Subcutaneous adipose tissue (tissue), 4 donors: ENCODE measurements around the gene RASGRF2. TPM values are rescaled to one million over a fixed set of nuclear protein-coding genes. Genes with fewer than 3 reads are reported as not detected.

Source experiments
- CTCF ChIP-seq: fragments of 450-650 bp; IDR thresholded peaks from one replicate; pipeline ENCODE4 v1.5.1; 2016; ENCODE audit warnings: low read depth, mild to moderate bottlenecking, control low read depth, antibody characterized with exemption, moderate library complexity
- total RNA-seq, 4 donors: library from RNA; depleted of rRNA; stranded (reverse); fragments of >200 nt; gene quantifications; one replicate each; pipeline ENCODE4 v1.1.0, GENCODE V29; 2016

Gene RASGRF2
- total RNA-seq, 4 donors from 2014 or later = 6.6 to 34.9 (median 20.2) TPM

- no peak for TF ChIP-seq CTCF
Measured at GRCh38 chr5:81245871-81246235, 285.7 kb downstream of the RASGRF2 start.

GRCh38 chr5:81246697-81247096, 286.5 kb downstream of the RASGRF2 start:
- no peak for TF ChIP-seq CTCF

DNA sequence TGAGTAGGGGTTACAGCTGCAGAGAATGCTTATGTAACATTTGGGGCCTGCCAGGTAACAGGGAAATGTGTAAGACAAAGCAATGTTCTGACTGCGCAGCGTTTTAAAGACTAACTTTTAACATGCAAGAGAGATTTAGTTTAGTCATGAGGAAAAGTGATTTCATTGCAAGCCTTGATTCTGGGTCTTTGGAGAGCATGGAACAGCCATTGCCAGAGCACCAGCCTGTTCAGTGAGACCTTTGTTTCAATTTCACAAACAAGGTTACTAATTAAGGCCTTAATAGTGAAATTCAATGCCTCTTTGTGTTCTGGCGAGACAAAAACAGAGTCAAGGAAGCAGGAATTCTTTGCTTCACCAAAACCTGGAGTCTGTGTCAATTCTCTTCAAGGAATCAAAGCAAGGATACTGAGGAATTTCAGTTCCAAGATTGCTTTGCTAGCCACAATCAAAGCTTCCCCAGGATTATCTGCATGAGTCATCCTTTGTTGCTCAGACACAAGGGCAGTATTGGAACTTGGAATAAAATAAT, 287.3 kb downstream of the RASGRF2 start:
- TF ChIP-seq CTCF = no peak

- no peak for TF ChIP-seq CTCF
Measured at GRCh38 chr5:81249240-81249639, 289.1 kb downstream of the RASGRF2 start.

DNA sequence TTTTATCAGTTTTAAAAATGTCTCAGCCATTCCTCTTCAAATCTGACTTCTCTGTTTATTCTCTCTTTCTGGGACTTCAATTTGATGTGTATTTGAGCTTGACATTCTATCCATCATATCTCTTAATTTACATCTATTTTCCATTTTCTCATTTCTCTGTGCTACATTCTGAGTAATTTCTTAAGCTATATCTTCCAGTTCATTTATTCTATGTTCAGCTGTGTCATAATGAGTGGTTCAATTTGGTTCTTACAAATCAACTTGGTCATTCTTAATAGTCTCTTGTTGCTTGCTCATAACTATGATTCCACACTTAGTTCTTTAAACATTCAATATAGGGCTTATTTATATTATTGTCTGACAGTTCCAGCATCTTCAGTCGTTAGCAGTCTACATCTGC, 289.8 kb downstream of the RASGRF2 start:
- TF ChIP-seq CTCF = no peak

DNA sequence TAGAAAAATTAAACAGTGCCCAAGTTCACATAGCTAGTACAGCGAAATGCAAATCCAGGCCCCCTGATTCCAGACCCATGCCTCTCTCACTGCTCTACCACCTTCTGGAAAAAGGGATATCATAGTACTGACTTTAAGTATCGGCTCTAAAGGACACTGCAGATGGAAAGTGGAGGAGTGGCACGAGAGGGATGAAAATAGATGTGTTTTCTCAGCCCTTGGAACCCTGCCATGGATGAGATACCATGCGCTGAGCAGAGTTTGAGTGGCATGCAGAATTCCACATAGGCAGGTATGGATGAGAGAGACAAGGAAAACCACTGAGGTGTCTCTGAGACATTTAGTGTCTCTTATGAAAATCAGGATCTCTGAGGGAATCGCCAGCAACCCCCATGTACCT, 291.8 kb downstream of the RASGRF2 start:
- no peak for TF ChIP-seq CTCF

DNA sequence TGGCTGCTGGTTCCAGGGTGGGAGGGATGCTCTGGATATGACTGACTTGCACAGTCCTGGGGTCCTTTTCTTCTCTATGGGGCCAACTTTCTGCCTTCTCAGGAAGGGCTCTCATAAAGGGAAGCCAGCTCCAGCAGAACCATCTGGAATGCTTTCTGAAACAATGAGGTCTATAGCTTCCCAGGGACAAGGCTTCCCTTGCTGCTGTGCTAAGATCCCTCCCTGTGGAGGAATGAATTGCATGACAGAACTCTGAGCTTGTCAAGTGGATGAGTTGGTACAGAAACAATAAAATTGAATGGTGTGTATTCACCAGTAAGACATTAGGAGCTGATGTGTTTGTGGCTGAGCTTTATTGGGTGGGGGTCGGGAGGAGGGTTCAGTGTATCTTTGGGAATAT, 292.7 kb downstream of the RASGRF2 start:
- TF ChIP-seq CTCF = no peak
